HFF-Myc (cell line): Measurements from ENCODE around the gene NDUFB11.

ENCODE experiments used
- DNase-seq: peaks from one replicate; pipeline ENCODE4 v3.0.0-alpha.2; 2011; ENCODE audit warnings: low read depth; ENCODE audit errors: extremely low read depth
- H3K4me3 ChIP-seq: replicated peaks from 2 replicates; pipeline ENCODE4 v1.5.1; 2011; ENCODE audit warnings: low read depth, mild to moderate bottlenecking, control low read depth, low read length
- TF ChIP-seq, protein P1 (sequence below): IDR thresholded peaks from 2 replicates; pipeline ENCODE4 v1.5.1; 2012; ENCODE audit warnings: mild to moderate bottlenecking, low read depth, low read length, control low read depth; ENCODE audit errors: missing control alignments

NDUFB11 gene

DNA sequence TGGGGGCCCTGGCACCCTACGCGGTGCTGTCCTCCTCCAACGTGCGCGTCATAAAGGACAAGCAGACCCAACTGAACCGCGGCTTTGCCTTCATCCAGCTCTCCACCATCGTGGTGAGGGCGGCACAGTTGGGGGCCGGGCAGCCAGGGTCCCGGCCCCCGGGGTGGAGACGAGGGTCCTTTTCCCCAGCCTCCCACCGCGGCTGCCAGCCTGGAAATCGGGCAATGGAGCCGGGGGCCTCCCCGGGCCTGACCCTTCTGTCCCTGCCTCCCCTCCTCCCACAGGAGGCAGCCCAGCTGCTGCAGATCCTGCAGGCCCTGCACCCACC, 35.4 kb upstream of the NDUFB11 start:
- TF ChIP-seq, protein P1, sequence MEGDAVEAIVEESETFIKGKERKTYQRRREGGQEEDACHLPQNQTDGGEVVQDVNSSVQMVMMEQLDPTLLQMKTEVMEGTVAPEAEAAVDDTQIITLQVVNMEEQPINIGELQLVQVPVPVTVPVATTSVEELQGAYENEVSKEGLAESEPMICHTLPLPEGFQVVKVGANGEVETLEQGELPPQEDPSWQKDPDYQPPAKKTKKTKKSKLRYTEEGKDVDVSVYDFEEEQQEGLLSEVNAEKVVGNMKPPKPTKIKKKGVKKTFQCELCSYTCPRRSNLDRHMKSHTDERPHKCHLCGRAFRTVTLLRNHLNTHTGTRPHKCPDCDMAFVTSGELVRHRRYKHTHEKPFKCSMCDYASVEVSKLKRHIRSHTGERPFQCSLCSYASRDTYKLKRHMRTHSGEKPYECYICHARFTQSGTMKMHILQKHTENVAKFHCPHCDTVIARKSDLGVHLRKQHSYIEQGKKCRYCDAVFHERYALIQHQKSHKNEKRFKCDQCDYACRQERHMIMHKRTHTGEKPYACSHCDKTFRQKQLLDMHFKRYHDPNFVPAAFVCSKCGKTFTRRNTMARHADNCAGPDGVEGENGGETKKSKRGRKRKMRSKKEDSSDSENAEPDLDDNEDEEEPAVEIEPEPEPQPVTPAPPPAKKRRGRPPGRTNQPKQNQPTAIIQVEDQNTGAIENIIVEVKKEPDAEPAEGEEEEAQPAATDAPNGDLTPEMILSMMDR: no peak
- no peak overlapping the region for H3K4me3 ChIP-seq
- no peak for DNase-seq

DNA sequence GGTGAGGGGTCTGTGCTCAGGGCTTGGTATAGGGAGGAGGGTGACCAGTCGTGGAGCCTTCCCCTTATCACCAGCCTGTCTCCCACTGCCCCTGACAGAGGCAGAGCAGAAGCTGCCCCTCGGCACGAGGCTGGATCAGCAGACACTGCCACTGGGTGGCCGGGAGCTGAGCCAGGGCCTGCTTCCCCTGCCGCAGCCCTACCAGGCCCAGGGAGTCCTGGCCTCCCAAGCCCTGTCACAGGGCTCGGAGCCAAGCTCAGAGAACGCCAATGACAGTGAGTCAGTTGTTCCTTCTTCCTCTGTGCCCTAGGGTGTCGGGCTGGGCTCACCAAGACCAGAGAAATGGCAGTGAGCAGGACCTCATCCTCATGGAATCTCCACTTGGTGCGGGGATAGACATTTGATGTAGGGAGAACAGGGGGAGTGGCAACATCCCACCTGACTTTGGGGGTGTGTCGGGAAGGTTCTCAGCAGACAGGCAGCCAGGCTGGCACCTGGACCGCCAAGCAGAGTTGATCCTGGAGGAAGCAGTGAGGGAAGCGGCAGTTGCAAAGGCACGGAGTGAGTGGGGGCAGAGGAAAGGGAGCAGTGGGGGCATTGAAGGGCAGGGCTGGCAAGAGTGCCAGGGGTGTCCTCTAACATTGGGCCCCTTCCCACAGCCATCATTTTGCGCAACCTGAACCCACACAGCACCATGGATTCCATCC, 34.9 kb upstream of the NDUFB11 start:
- TF ChIP-seq, protein P1: no peak
- DNase-seq: no peak
- H3K4me3 ChIP-seq: no peak overlapping the region

DNA sequence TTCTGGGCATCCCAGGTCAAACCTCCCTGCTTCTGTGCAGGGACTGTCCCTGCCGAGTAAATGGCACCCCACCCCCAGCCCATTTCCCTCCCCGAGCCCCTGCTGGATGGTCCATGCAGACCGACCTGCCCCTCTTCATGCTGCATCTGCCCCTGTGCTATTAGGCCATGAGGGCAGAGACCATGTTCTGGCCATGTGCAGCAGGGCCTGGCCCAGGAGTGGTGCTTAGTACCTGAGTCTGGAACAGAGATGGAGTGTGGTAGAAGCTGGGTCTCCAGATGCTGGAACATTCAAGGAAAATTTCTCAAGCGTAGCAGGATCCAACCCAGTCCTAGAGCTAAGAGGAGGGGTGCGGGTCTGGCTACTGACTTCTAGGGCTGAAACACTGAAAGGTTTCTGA, 33.8 kb upstream of the NDUFB11 start:
- no peak for DNase-seq
- TF ChIP-seq, protein P1: no peak
- H3K4me3 ChIP-seq: no peak overlapping the region

DNA sequence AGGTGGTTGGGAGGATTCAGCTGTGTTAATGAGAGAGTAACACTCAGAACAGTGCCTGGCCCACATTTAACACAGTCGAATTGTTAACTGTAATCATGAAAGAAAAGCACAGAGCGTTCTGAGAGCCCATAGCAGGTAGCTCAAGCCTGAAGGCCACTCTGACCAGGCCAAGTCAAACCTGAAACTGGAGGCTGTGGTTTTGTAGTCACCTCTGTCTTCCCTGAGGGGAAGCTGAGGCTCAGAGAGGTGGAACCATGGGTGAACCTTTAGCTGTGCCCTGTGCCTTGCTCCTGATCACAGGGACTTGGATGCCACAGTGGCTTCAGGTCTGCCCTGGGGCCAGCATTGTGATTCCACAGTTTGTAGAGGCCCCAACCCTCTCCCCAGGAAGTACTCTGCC, 32.6 kb upstream of the NDUFB11 start:
- DNase-seq: no peak
- no peak overlapping the region for H3K4me3 ChIP-seq
- TF ChIP-seq, protein P1: no peak

DNA sequence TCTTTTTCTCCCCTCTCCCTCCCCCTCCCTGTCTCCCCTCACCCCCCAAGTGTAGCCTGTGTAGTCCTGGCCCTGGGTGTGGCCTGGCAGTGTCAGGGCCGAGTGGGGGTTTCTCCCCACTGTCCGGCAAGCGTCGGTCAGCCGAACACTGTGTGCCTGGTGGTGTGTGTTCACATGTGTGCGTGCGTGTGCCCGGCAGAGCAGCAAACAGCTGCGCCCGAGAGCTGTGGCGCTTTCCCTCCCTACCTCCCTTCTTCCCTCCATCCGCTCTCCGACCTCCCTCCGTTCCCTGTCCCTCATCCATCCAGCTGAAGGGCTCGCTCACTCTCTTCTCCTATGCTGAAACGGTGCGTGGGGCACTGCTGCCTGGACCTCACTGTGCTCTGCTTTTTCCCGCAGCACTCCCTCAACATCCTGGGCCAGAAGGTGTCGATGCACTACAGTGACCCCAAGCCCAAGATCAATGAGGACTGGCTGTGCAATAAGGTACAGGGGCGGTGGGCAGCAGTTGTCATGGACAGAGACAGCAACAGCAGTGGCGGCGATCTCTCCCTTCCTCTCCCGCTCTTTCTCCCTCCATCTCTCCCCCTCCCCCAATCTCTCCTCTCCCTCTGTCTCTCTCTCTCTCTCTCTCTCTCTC, 31.7 kb upstream of the NDUFB11 start:
- H3K4me3 ChIP-seq: no peak overlapping the region
- DNase-seq: no peak
- TF ChIP-seq, protein P1: no peak

DNA sequence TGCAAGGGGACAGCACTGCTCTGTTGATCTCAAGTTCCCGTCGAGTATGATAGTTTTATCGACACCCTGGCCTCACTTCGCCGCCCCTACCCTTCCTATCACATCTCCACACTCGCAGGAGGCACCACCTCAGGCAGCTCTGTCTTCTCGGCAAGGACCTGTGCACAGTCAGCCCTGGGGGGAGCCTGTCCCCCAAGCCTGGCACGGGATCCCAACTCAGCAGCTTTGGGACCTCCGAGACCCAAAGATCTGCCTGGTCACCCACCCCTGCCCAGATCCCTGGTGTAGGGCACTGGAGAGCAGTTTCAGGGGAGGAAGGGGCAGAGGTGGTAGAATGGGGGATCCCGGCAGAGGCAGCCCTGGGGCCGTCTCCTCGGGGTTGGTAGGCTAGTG, 31.1 kb upstream of the NDUFB11 start:
- TF ChIP-seq, protein P1: no peak
- no peak for DNase-seq
- no peak overlapping the region for H3K4me3 ChIP-seq
